ENCODE results near the gene IQCM.

- TF ChIP-seq POLR2A (IDR thresholded peaks at IDR 0.05), result no peak
- TF ChIP-seq, protein P1, sequence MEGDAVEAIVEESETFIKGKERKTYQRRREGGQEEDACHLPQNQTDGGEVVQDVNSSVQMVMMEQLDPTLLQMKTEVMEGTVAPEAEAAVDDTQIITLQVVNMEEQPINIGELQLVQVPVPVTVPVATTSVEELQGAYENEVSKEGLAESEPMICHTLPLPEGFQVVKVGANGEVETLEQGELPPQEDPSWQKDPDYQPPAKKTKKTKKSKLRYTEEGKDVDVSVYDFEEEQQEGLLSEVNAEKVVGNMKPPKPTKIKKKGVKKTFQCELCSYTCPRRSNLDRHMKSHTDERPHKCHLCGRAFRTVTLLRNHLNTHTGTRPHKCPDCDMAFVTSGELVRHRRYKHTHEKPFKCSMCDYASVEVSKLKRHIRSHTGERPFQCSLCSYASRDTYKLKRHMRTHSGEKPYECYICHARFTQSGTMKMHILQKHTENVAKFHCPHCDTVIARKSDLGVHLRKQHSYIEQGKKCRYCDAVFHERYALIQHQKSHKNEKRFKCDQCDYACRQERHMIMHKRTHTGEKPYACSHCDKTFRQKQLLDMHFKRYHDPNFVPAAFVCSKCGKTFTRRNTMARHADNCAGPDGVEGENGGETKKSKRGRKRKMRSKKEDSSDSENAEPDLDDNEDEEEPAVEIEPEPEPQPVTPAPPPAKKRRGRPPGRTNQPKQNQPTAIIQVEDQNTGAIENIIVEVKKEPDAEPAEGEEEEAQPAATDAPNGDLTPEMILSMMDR (IDR thresholded peaks at IDR 0.05 in 8 of 11, conservative IDR thresholded peaks at IDR 0.05 in 3 of 11), result no peak
Measured at GRCh38 chr4:149426461-149426860, 389.2 kb downstream of the IQCM start.

Data from spleen (tissue), 7 donors.